ENCODE results near the gene LAG3.

- TF ChIP-seq CTCF (IDR thresholded peaks at IDR 0.05) (no peak), POLR2A (IDR thresholded peaks at IDR 0.05) (no peak)
Measured at GRCh38 chr12:6788972-6789924, 16.9 kb downstream of the LAG3 start, which contains the start of gene CD4.
